Activated T-cell treated with anti-CD3 and anti-CD28 coated beads for 48 hours (primary cell): Measurements from ENCODE around the gene CLASP2.

Experiments
- DNase-seq: peaks from one replicate; pipeline ENCODE4 v3.0.0-alpha.2; 2020; ENCODE audit warnings: low read depth

The CLASP2 gene

GRCh38 chr3:33636125-33636850 is 81.8 kb downstream of the CLASP2 start:
- no peak for DNase-seq

- no peak for DNase-seq
Measured at GRCh38 chr3:33634262-33634661, 83.8 kb downstream of the CLASP2 start.

- no peak for DNase-seq
Measured at GRCh38 chr3:33629219-33629618, 88.8 kb downstream of the CLASP2 start.

- DNase-seq: no peak
Measured at GRCh38 chr3:33624756-33625155, 93.3 kb downstream of the CLASP2 start.

GRCh38 chr3:33613041-33613440 is 105.0 kb downstream of the CLASP2 start:
- DNase-seq: no peak

- no peak for DNase-seq
Measured at GRCh38 chr3:33612607-33613006, 105.4 kb downstream of the CLASP2 start.

GRCh38 chr3:33602829-33603228 is 115.2 kb downstream of the CLASP2 start:
- no peak for DNase-seq

- no peak for DNase-seq
Measured at GRCh38 chr3:33597257-33597689, 120.8 kb downstream of the CLASP2 start.

- DNase-seq: no peak
Measured at GRCh38 chr3:33592999-33593398, 125.1 kb downstream of the CLASP2 start.

- no peak for DNase-seq
Measured at GRCh38 chr3:33590541-33590940, 127.5 kb downstream of the CLASP2 start.

- DNase-seq: no peak
Measured at GRCh38 chr3:33586402-33586801, 131.7 kb downstream of the CLASP2 start.

- no peak for DNase-seq
Measured at GRCh38 chr3:33582234-33582633, 135.8 kb downstream of the CLASP2 start.

GRCh38 chr3:33581666-33582065 is 136.4 kb downstream of the CLASP2 start:
- DNase-seq: no peak

GRCh38 chr3:33579840-33580239 is 138.2 kb downstream of the CLASP2 start:
- no peak for DNase-seq

- DNase-seq: no peak
Measured at GRCh38 chr3:33579178-33579510, 138.9 kb downstream of the CLASP2 start.

- DNase-seq: no peak
Measured at GRCh38 chr3:33578325-33579177, 139.5 kb downstream of the CLASP2 start.

GRCh38 chr3:33577588-33577987 is 140.5 kb downstream of the CLASP2 start:
- no peak for DNase-seq

GRCh38 chr3:33577173-33577572 is 140.9 kb downstream of the CLASP2 start:
- no peak for DNase-seq

GRCh38 chr3:33575311-33575710 is 142.7 kb downstream of the CLASP2 start:
- no peak for DNase-seq

GRCh38 chr3:33557829-33558228 is 160.2 kb downstream of the CLASP2 start:
- DNase-seq: no peak

GRCh38 chr3:33557279-33557678 is 160.8 kb downstream of the CLASP2 start:
- DNase-seq: no peak

- no peak for DNase-seq
Measured at GRCh38 chr3:33547101-33547500, 171.0 kb downstream of the CLASP2 start.

GRCh38 chr3:33544126-33544525 is 173.9 kb downstream of the CLASP2 start:
- no peak for DNase-seq

GRCh38 chr3:33543601-33544000 is 174.5 kb downstream of the CLASP2 start:
- no peak for DNase-seq
